ENCODE results near the gene E2F1.
"Not testable (repeated sequence)": the region's sequence is repeated elsewhere in the genome, so short reads cannot be mapped to it uniquely, and the experiment has no call there.

The E2F1 gene

DNA sequence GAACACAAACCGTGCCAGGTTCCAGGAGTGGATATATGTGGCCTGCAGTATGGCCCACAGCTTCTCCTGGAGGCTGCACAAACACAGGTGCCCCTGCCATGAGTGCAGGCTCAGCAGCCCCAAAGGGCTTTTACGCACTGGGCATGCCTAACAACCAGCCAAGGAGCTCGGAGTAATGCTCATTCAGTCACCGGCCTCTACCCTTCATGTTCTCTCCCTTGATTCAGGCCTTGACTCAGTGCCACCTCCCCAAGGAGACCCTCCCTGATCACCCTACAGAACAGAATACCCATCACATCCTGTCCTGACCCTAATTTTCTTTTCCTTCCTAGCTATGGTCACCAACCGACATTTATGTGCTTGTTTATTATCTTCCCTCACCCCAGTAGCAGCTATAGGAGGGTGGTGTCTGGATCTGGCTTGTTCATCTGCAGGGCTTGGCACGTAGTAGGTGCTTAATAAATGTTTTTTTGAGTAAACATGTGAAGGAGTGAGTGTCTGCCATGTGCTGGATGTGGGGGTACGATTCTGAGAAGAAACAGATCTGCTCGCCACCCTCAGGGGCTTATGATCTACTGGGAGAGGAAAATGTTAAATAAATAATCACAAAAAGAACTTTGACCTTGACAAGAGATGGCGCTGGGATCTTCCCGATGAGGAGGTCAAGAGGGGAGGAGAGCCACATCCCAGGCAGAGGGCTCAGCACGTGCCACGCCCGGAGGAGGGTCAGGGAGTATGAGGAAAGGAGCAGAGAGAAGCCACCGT, 24.7 kb upstream of the E2F1 start:
- DNase-seq (ENCODE audit: low read depth), result no peak

GRCh38 chr20:33709905-33710541, 23.8 kb upstream of the E2F1 start:
- no peak for DNase-seq (ENCODE audit: low read depth)

- no peak for DNase-seq (ENCODE audit: low read depth)
These were observed 23.2 kb upstream of the E2F1 start for GRCh38 chr20:33709398-33709797.

GRCh38 chr20:33707668-33708067, 21.5 kb upstream of the E2F1 start:
- no peak for DNase-seq (ENCODE audit: low read depth)

GRCh38 chr20:33704197-33704924, 18.2 kb upstream of the E2F1 start:
- no peak for DNase-seq (ENCODE audit: low read depth)

- DNase-seq (ENCODE audit: low read depth), result no peak
These were observed 17.4 kb upstream of the E2F1 start for GRCh38 chr20:33703498-33704137.

GRCh38 chr20:33702861-33703260, 16.7 kb upstream of the E2F1 start:
- no peak for DNase-seq (ENCODE audit: low read depth)

- DNase-seq (ENCODE audit: low read depth), result no peak
These were observed 15.7 kb upstream of the E2F1 start for GRCh38 chr20:33701629-33702450.

- not testable (repeated sequence) for DNase-seq (ENCODE audit: low read depth)
These were observed 14.7 kb upstream of the E2F1 start for GRCh38 chr20:33700696-33701441.

DNA sequence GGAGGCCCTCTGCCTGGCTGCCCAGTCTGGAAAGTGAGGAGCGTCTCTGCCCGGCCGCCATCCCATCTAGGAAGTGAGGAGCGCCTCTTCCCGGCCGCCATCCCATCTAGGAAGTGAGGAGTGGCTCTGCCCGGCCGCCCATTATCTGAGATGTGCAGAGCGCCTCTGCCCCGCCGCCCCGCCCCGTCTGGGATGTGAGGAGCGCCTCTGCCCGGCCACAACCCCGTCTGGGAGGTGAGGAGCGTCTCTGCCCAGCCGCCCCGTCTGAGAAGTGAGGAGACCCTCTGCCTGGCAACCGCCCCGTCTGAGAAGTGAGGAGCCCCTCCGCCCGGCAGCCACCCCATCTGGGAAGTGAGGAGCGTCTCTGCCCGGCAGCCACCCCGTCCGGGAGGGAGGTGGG, 12.8 kb upstream of the E2F1 start:
- DNase-seq (ENCODE audit: low read depth), result not testable (repeated sequence)

GRCh38 chr20:33697129-33697528, 10.9 kb upstream of the E2F1 start:
- DNase-seq (ENCODE audit: low read depth), result no peak

DNA sequence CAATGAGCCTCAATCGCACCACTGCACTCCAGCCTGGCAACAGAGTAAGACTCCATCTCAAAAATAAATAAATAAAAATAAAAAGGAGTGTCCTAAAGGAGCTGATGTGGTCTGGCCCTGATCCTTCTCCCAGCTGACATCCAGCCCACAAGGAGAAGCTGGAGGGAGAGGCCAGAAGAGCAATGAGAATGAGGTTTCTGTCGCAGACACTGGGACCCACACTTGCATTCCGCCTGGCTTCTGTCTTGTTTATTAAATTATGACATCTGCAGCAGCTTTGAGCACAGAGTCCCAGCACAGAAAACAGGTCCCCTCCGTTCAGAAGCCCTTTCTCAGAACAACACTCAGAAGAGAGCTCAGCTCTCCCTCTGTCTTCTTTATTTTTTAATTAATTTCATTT, 10.3 kb upstream of the E2F1 start:
- no peak for DNase-seq (ENCODE audit: low read depth)

GRCh38 chr20:33694639-33695012, 8.4 kb upstream of the E2F1 start:
- DNase-seq (ENCODE audit: low read depth), result no peak

GRCh38 chr20:33693741-33694638, 7.8 kb upstream of the E2F1 start:
- DNase-seq (ENCODE audit: low read depth), result no peak

DNA sequence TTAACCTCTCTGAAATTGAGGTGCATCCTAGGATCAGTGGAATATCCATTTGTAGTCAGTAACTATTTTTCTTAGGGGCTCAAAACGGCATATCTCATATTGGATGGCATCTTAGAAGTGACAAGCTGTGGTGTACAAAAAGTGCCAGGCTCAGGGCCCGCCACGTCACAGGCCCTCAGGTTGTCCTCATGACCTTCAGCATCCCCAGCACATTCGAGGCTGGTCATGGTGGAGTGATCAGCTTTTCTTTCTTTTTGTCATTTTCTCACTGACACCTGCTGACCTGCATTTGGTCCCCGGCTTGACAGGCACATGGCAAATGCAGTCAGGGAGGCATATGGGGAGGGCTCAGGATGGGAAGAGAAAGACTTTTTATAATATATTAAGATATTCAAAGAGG, 7.1 kb upstream of the E2F1 start:
- no peak for DNase-seq (ENCODE audit: low read depth)

- no peak for DNase-seq (ENCODE audit: low read depth)
These were observed 3.8 kb upstream of the E2F1 start for GRCh38 chr20:33689973-33690372.

GRCh38 chr20:33689493-33689892, 3.3 kb upstream of the E2F1 start:
- no peak for DNase-seq (ENCODE audit: low read depth)

- no peak for DNase-seq (ENCODE audit: low read depth)
These were observed 2.8 kb upstream of the E2F1 start for GRCh38 chr20:33688938-33689424.

DNA sequence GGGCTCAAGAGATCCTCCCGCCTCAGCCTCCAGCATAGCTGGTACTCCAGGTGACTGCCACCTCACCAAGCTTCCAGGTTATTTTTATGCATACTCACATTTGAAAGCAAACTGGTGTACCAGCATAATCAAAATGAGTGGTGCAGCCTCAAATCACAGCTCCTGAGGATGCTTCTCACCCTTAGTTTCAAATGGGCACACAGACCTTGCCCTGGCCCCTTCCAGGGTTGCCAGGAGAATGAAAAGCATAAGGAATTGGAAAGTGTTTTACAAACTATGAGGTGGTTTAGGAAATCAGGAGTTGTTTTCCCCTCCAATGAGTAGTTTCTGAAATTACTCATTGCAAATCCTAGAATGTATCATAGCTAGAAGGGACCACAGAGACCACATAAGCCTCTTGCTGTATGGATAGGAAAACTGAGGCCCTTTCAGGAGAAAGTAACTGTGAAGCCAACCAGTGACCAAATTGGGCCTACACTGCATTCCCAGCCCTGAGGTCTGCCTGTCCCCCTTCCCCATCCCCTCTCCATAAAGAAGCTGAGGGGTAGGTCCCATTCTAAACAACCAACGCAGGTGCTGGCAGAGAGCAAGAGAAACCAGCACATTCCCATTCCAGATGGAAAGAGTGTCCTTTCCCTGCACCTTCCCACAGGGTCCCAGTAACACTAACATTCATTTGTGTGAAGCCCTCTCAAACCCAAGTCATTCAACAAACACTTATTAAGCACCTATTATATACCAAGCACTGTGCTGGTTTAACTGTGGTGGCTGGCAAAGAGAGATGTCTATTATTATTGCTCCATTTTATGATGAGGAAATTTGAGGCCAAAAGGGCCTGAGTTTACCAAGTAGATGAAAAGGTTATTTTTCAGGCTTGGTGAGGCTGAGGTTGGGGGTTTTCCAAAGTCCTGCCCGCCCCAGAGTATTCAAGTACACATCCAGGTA, 2.1 kb upstream of the E2F1 start:
- no peak for DNase-seq (ENCODE audit: low read depth)

All from HS-27A (cell line).